ENCODE results near the gene RNF7.
A peak's percentile ranks its signal among the peaks of the same experiment; 100 is the strongest.
"Not testable (repeated sequence)": the region's sequence is repeated elsewhere in the genome, so short reads cannot be mapped to it uniquely, and the experiment has no call there.

RNF7 gene

GRCh38 chr3:141783632-141784031, 45.5 kb downstream of the RNF7 start:
- DNase-seq: no peak

GRCh38 chr3:141784096-141784495, 46.0 kb downstream of the RNF7 start:
- no peak for DNase-seq

GRCh38 chr3:141784531-141784930, 46.4 kb downstream of the RNF7 start:
- DNase-seq: no peak

- no peak for DNase-seq
Measured at GRCh38 chr3:141788149-141788548, 50.1 kb downstream of the RNF7 start.

- not testable (repeated sequence) for DNase-seq
Measured at GRCh38 chr3:141788750-141789149, 50.7 kb downstream of the RNF7 start.

- DNase-seq: no peak
Measured at GRCh38 chr3:141789281-141789680, 51.2 kb downstream of the RNF7 start.

GRCh38 chr3:141790171-141790570, 52.1 kb downstream of the RNF7 start:
- no peak for DNase-seq

GRCh38 chr3:141792495-141792894, 54.4 kb downstream of the RNF7 start:
- no peak for DNase-seq

- DNase-seq: no peak
Measured at GRCh38 chr3:141793476-141794260, 55.6 kb downstream of the RNF7 start.

GRCh38 chr3:141795276-141795675, 57.2 kb downstream of the RNF7 start:
- DNase-seq: peak; percentile 46

- DNase-seq: no peak
Measured at GRCh38 chr3:141795741-141796080, 57.6 kb downstream of the RNF7 start.

GRCh38 chr3:141796081-141796888, 58.2 kb downstream of the RNF7 start:
- DNase-seq: peak; percentile 86

All from stimulated activated CD4-positive, alpha-beta T cell treated with anti-CD3 and anti-CD28 coated beads, Interleukin-15, amount 100 ng/mL, for 24 hours (primary cell).